Breast epithelium (tissue), 4 donors: ENCODE data around the gene P2RY12. TPM values are rescaled to one million over a fixed set of nuclear protein-coding genes. Genes with fewer than 3 reads are reported as not detected.
A peak's percentile ranks its signal among the peaks of the same experiment; 100 is the strongest.

Experiments used
- DNase-seq, 2 donors: peaks; one replicate each; pipeline ENCODE4 v3.0.0-alpha.2; 2019; ENCODE audit warnings: low spot score in 2 of 2
- H3K27ac ChIP-seq, 2 donors: fragments of 200-600 bp; sonication (generic) in 1 of 2; one replicate each; pipeline ENCODE4 v1.5.1; 2016 to 2019; ENCODE audit warnings: mild to moderate bottlenecking in 1 of 2
- H3K27me3 ChIP-seq, 2 donors: fragments of 200-600 bp; sonication (generic) in 1 of 2; one replicate each; pipeline versions ENCODE4 v1.5.1 to v1.6.0; 2017 to 2019; ENCODE audit warnings: control low read depth in 1 of 2, mild to moderate bottlenecking in 1 of 2
- H3K36me3 ChIP-seq: fragments of 200-600 bp; one replicate; pipeline ENCODE4 v1.5.1; 2019
- H3K4me1 ChIP-seq, 2 donors: fragments of 200-600 bp; sonication (generic); one replicate each; pipeline ENCODE4 v1.5.1; 2016 to 2019; ENCODE audit warnings: control low read depth in 1 of 2
- H3K4me3 ChIP-seq, 3 donors: fragments of 200-600 bp; sonication (generic); 1 replicate in 2 of 3; 2 replicates in 1 of 3; pipeline ENCODE4 v1.5.1; 2016 to 2019; ENCODE audit warnings: mild to moderate bottlenecking in 3 of 3, moderate library complexity in 2 of 3
- H3K9me3 ChIP-seq, 2 donors: fragments of 200-600 bp; sonication (generic) in 1 of 2; one replicate each; pipeline ENCODE4 v1.5.1; 2016 to 2019; ENCODE audit warnings: control low read depth in 1 of 2
- POLR2A ChIP-seq: fragments of 450-650 bp; IDR thresholded peaks from one replicate; pipeline ENCODE4 v1.6.1; 2016; ENCODE audit warnings: antibody characterized with exemption, mild to moderate bottlenecking, moderate library complexity
- POLR2AphosphoS5 ChIP-seq, 3 donors: sonication (generic); formaldehyde crosslinking; IDR thresholded peaks; one replicate each; pipeline ENCODE4 v1.6.1; 2017; ENCODE audit warnings: antibody characterized with exemption in 3 of 3
- intact Hi-C: fragments of 100-400 bp; cut with DNase I; formaldehyde crosslinking; loops from one replicate; pipeline ENCODE4 v1.15.1; 2023; ENCODE audit warnings: low total_unique reads
- total RNA-seq, 3 donors: library from RNA; depleted of rRNA; stranded (reverse); fragments of >200 nt; gene quantifications; one replicate each; pipeline ENCODE4 v1.1.0, GENCODE V29; 2016
- TF ChIP-seq, protein P1 (sequence below), 3 donors: fragments of 450-650 bp; IDR thresholded peaks; one replicate each; pipeline ENCODE4 v1.5.1; 2016 to 2017; ENCODE audit warnings: antibody characterized with exemption in 3 of 3, mild to moderate bottlenecking in 3 of 3, moderate library complexity in 3 of 3

P2RY12 gene
- total RNA-seq, 3 donors from 2014 or later = 3.6 to 9.0 (median 3.7) TPM

- H3K4me1 ChIP-seq = no peaks in the 10 kb centered on the region
- H3K36me3 ChIP-seq = no peaks in the 10 kb centered on the region
- no peak for TF ChIP-seq POLR2A
- TF ChIP-seq, protein P1, sequence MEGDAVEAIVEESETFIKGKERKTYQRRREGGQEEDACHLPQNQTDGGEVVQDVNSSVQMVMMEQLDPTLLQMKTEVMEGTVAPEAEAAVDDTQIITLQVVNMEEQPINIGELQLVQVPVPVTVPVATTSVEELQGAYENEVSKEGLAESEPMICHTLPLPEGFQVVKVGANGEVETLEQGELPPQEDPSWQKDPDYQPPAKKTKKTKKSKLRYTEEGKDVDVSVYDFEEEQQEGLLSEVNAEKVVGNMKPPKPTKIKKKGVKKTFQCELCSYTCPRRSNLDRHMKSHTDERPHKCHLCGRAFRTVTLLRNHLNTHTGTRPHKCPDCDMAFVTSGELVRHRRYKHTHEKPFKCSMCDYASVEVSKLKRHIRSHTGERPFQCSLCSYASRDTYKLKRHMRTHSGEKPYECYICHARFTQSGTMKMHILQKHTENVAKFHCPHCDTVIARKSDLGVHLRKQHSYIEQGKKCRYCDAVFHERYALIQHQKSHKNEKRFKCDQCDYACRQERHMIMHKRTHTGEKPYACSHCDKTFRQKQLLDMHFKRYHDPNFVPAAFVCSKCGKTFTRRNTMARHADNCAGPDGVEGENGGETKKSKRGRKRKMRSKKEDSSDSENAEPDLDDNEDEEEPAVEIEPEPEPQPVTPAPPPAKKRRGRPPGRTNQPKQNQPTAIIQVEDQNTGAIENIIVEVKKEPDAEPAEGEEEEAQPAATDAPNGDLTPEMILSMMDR (IDR thresholded peaks at IDR 0.05) = peak; percentile 28 to 46 (median 40)
- H3K4me3 ChIP-seq = peak overlapping the region in 2 of 3 donors; percentile 19 to 34
- DNase-seq = no peak
- peak overlapping the region; percentile 3 to 27 for H3K27ac ChIP-seq
- no peaks in the 10 kb centered on the region for H3K27me3 ChIP-seq
- H3K9me3 ChIP-seq = no peaks in the 10 kb centered on the region
- intact Hi-C loops = loop anchor here (10.0 kb wide), 1 partner anchor 1157 kb away; no protein-coding TSS in a partner anchor
Measured at GRCh38 chr3:151327571-151328198, 56.9 kb downstream of the P2RY12 start.

DNA sequence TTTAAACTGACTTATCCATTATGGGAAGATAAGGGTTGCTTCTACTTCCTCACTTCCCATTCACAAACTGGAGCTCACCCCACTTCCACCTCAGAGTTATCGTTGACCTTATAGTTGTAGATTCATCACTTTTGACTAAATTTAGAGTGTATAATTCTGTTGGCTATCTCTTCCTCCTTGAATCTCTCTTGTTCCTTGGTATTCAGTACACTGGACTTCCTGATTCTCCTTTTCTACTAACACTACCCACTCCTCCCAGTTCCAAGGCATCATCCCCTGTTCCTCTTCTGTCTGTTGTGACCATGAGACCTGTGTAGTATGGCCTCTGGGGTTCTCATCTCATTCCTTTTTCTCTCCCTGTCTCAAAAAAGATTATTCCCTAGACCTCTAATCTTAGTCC is 62.0 kb downstream of the P2RY12 start:
- Histone ChIP-seq H3K4me1 (no peaks in the 10 kb centered on the region), H3K9me3 (no peaks in the 10 kb centered on the region), H3K4me3 (no peak overlapping the region), H3K36me3 (no peaks in the 10 kb centered on the region), H3K27ac (no peak overlapping the region), H3K27me3 (no peaks in the 10 kb centered on the region)
- intact Hi-C loops = loop anchor here (10.0 kb wide), 1 partner anchor 1162 kb away; no protein-coding TSS in a partner anchor
- TF ChIP-seq, protein P1 (IDR thresholded peaks at IDR 0.05) = no peak
- TF ChIP-seq POLR2A (no peak), POLR2AphosphoS5 (IDR thresholded peaks at IDR 0.05) (no peak)
- DNase-seq = no peak

DNA sequence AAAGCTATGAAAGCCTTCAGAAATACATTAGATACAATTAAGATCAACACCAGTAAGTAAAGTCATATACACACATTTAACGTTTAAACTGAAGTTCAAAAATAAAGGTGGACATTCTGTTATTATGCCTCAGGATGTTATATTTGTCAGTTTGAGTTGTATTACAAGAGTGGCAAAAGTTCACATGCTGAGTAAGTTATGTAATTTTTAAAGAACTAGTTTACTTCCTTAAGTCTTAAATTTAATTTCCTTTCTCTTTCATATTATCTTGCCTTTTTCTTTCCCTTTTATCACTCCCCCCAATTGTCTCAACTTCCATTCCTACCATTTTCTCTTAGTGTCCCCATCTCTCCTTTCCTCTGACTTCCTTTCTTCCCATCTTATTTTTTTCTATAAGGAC is 63.0 kb downstream of the P2RY12 start:
- TF ChIP-seq POLR2A = no peak
- no peak for TF ChIP-seq POLR2AphosphoS5 (IDR thresholded peaks at IDR 0.05)
- TF ChIP-seq, protein P1 (IDR thresholded peaks at IDR 0.05) = no peak
- intact Hi-C loops = loop anchor here (10.0 kb wide), 1 partner anchor 1163 kb away; no protein-coding TSS in a partner anchor
- no peaks in the 10 kb centered on the region for H3K27me3 ChIP-seq

GRCh38 chr3:151320131-151320530 is 64.4 kb downstream of the P2RY12 start:
- TF ChIP-seq, protein P1 (IDR thresholded peaks at IDR 0.05) = no peak
- TF ChIP-seq POLR2A (no peak), POLR2AphosphoS5 (IDR thresholded peaks at IDR 0.05) (no peak)
- intact Hi-C loops = loop anchor here (10.0 kb wide), 1 partner anchor 1165 kb away; no protein-coding TSS in a partner anchor

More for the DNA sequence above, 63.0 kb downstream of the P2RY12 start:
- Histone ChIP-seq H3K4me1 (no peaks in the 10 kb centered on the region), H3K9me3 (no peaks in the 10 kb centered on the region), H3K4me3 (no peak overlapping the region), H3K27ac (no peak overlapping the region), H3K36me3 (no peaks in the 10 kb centered on the region)
- no peak for DNase-seq

GRCh38 chr3:151319628-151320027 is 64.9 kb downstream of the P2RY12 start:
- intact Hi-C loops = loop anchor here (10.0 kb wide), 1 partner anchor 1165 kb away; no protein-coding TSS in a partner anchor

More at GRCh38 chr3:151320131-151320530, 64.4 kb downstream of the P2RY12 start:
- Histone ChIP-seq H3K27me3 (no peaks in the 10 kb centered on the region), H3K4me1 (no peaks in the 10 kb centered on the region), H3K4me3 (no peak overlapping the region), H3K36me3 (no peaks in the 10 kb centered on the region), H3K9me3 (no peaks in the 10 kb centered on the region), H3K27ac (no peak overlapping the region)
- no peak for DNase-seq

More at GRCh38 chr3:151319628-151320027, 64.9 kb downstream of the P2RY12 start:
- TF ChIP-seq, protein P1 (IDR thresholded peaks at IDR 0.05) = no peak
- TF ChIP-seq POLR2A = no peak
- TF ChIP-seq POLR2AphosphoS5 (IDR thresholded peaks at IDR 0.05) = no peak
- no peak overlapping the region for H3K27ac ChIP-seq
- no peak for DNase-seq
- H3K4me3 ChIP-seq = no peak overlapping the region
- H3K27me3 ChIP-seq = no peaks in the 10 kb centered on the region
- H3K4me1 ChIP-seq = no peaks in the 10 kb centered on the region
- no peaks in the 10 kb centered on the region for H3K9me3 ChIP-seq
- H3K36me3 ChIP-seq = no peaks in the 10 kb centered on the region
